T47D (cell line): ENCODE measurements around the gene UBE2O.
A peak's percentile ranks its signal among the peaks of the same experiment; 100 is the strongest.

Experiments
- DNase-seq, 2 experiments: peaks; one replicate each; pipeline versions ENCODE4 v3.0.0 to v3.0.0-alpha.2; 2011 to 2012; ENCODE audit warnings: low read depth in 1 of 2, low spot score in 1 of 2
- JUND ChIP-seq: IDR thresholded peaks from 2 replicates; pipeline ENCODE4 v1.6.1; 2012; ENCODE audit warnings: low read depth
- in situ Hi-C: cut with HindIII; loops from 2 replicates; pipeline ENCODE4 v1.10.0; 2016; ENCODE audit warnings: low sequenced_read_pairs, low pct_unique_long_range_greater_than_20kb

The UBE2O gene

GRCh38 chr17:76421044-76421407 is 31.9 kb downstream of the UBE2O start:
- DNase-seq, result no peak
- in situ Hi-C loops, result no loop called here
- TF ChIP-seq JUND, result no peak

- in situ Hi-C loops, result no loop called here
- DNase-seq, result no peak
- no peak for TF ChIP-seq JUND
These were observed 32.5 kb downstream of the UBE2O start for GRCh38 chr17:76420356-76421043.

- in situ Hi-C loops, result no loop called here
- DNase-seq, result no peak
- no peak for TF ChIP-seq JUND
These were observed 33.2 kb downstream of the UBE2O start for GRCh38 chr17:76419576-76420260.

- DNase-seq, result no peak
- in situ Hi-C loops, result no loop called here
- no peak for TF ChIP-seq JUND
These were observed 35.3 kb downstream of the UBE2O start for GRCh38 chr17:76417499-76418143.

- in situ Hi-C loops, result no loop called here
- no peak for TF ChIP-seq JUND
- DNase-seq, result no peak
These were observed 36.1 kb downstream of the UBE2O start for GRCh38 chr17:76416899-76417298.

GRCh38 chr17:76416457-76416856 is 36.5 kb downstream of the UBE2O start:
- in situ Hi-C loops, result no loop called here
- no peak for TF ChIP-seq JUND
- DNase-seq, result no peak

GRCh38 chr17:76415786-76416185 is 37.2 kb downstream of the UBE2O start:
- in situ Hi-C loops, result no loop called here
- TF ChIP-seq JUND, result no peak
- DNase-seq, result no peak

- in situ Hi-C loops, result no loop called here
- no peak for TF ChIP-seq JUND
- DNase-seq, result no peak
These were observed 38.3 kb downstream of the UBE2O start for GRCh38 chr17:76414334-76415295.

- TF ChIP-seq JUND, result no peak
- no peak for DNase-seq
- in situ Hi-C loops, result no loop called here
These were observed 41.7 kb downstream of the UBE2O start for GRCh38 chr17:76411247-76411646.

GRCh38 chr17:76410328-76410965 is 42.5 kb downstream of the UBE2O start:
- no peak for TF ChIP-seq JUND
- in situ Hi-C loops, result no loop called here
- no peak for DNase-seq

GRCh38 chr17:76408037-76408849 is 44.7 kb downstream of the UBE2O start:
- DNase-seq, result peak; percentile 81 to 84
- in situ Hi-C loops, result no loop called here
- no peak for TF ChIP-seq JUND

GRCh38 chr17:76407509-76407908 is 45.4 kb downstream of the UBE2O start:
- no peak for DNase-seq
- in situ Hi-C loops, result no loop called here
- TF ChIP-seq JUND, result no peak
